ELF-1 (cell line): ENCODE measurements around the gene COL4A1.
"Not testable (repeated sequence)": the region's sequence is repeated elsewhere in the genome, so short reads cannot be mapped to it uniquely, and the experiment has no call there.

Source experiments
- DNase-seq: peaks from one replicate; pipeline ENCODE4 v3.0.0-alpha.2; 2016; ENCODE audit warnings: low read depth, low spot score

Gene COL4A1

GRCh38 chr13:110118106-110118505 lies 188.9 kb downstream of the COL4A1 start:
- DNase-seq, result no peak

- peak; percentile 93 for DNase-seq
These were observed 190.9 kb downstream of the COL4A1 start for GRCh38 chr13:110116072-110116487.

- no peak for DNase-seq
These were observed 191.4 kb downstream of the COL4A1 start for GRCh38 chr13:110115591-110115990.

GRCh38 chr13:110114316-110114715 lies 192.6 kb downstream of the COL4A1 start:
- no peak for DNase-seq

- no peak for DNase-seq
These were observed 193.6 kb downstream of the COL4A1 start for GRCh38 chr13:110113284-110113764.

- not testable (repeated sequence) for DNase-seq
These were observed 194.6 kb downstream of the COL4A1 start for GRCh38 chr13:110112379-110112778.

GRCh38 chr13:110110783-110111182 lies 196.2 kb downstream of the COL4A1 start:
- DNase-seq, result no peak

- peak; percentile 71 for DNase-seq
These were observed 197.0 kb downstream of the COL4A1 start for GRCh38 chr13:110109910-110110309.

- DNase-seq, result no peak
These were observed 197.7 kb downstream of the COL4A1 start for GRCh38 chr13:110109140-110109783.

- peak; percentile 87 for DNase-seq
These were observed 198.4 kb downstream of the COL4A1 start for GRCh38 chr13:110108348-110109139.

GRCh38 chr13:110107568-110108347 lies 199.2 kb downstream of the COL4A1 start:
- peak; percentile 55 for DNase-seq

- DNase-seq, result no peak
These were observed 200.2 kb downstream of the COL4A1 start for GRCh38 chr13:110106726-110107125.

- DNase-seq, result no peak
These were observed 201.8 kb downstream of the COL4A1 start for GRCh38 chr13:110105136-110105535.

- DNase-seq, result no peak
These were observed 203.4 kb downstream of the COL4A1 start for GRCh38 chr13:110103534-110103933.

- DNase-seq, result no peak
These were observed 203.9 kb downstream of the COL4A1 start for GRCh38 chr13:110103026-110103425.

GRCh38 chr13:110102053-110102452 lies 204.9 kb downstream of the COL4A1 start:
- no peak for DNase-seq

- no peak for DNase-seq
These were observed 207.0 kb downstream of the COL4A1 start for GRCh38 chr13:110099922-110100321.
